GM18951 (cell line): ENCODE results near the gene MPZL3.

ENCODE experiments used
- POLR2A ChIP-seq: IDR thresholded peaks from 4 replicates; pipeline ENCODE4 v1.6.1; 2011; ENCODE audit warnings: mild to moderate bottlenecking; ENCODE audit not compliant: insufficient read length, insufficient read depth; ENCODE audit errors: extremely low read depth
- in situ Hi-C: fragments of 300-500 bp; cut with MboI; formaldehyde crosslinking; loops from one replicate; pipeline ENCODE4 v1.12.0; 2022; ENCODE audit warnings: low sequenced_read_pairs, mixed read lengths, inconsistent platforms; ENCODE audit not compliant: unreplicated experiment

MPZL3 gene

DNA sequence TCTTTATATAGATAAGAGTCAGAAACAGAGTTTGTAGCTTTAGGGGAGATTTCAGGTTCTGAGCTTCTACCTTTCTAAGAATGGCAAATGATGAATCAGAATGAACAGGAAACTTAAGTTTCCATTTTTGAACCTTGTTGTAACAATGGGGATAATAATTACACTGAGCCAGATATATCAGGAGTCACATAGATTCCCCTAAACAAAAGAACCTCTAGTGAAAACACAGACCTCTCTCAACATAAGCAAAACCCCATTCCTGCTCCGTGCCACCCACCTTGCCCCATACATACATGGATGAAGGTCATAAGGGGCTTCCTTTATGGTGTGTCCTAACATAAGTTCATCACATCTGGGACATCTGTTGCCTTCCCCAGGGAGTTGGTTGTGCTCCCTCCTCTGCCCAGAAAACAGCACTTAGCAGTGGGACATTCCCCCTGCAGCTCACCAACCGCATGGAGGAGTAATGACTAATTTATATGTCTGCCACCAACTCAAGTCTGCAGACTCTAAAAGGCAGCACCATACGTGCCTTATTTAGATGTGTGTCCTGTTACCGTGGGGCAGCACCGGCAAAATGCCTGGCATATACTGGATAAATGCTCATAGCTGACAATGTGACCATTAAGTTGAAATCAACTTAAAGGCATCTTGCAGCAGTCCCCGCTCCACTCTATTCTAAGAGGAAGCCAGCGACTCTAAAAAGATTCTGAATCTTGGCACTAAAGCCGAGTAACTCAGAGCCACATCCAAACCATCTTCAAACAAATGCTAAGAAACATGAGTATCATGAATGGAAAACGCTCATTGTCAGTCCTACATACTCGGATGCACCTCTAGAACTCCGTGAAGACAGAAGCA, 35.3 kb downstream of the MPZL3 start:
- no peak for TF ChIP-seq POLR2A
- in situ Hi-C loops, result no loop called here

DNA sequence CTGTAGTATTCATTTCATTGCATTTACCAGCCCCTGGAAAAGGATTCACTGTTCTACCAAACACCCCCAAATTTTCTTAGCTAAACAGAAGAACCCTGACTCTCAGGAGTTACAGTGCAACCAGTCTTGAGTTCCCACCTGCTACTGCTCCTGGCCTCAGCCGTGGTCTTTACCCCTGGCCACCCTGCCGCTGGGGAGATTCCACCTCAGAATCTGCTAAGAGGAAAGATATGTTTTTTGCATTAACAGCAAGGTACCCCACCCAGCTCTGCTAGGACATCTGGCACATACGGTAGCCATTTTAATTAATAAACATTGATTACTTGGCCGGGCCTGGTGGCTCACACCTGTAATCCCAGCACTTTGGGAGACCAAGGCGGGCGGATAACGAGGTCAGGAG, 36.4 kb downstream of the MPZL3 start:
- in situ Hi-C loops, result no loop called here
- TF ChIP-seq POLR2A, result no peak

- in situ Hi-C loops, result no loop called here
- no peak for TF ChIP-seq POLR2A
These were observed 36.9 kb downstream of the MPZL3 start for GRCh38 chr11:118215262-118215661.

DNA sequence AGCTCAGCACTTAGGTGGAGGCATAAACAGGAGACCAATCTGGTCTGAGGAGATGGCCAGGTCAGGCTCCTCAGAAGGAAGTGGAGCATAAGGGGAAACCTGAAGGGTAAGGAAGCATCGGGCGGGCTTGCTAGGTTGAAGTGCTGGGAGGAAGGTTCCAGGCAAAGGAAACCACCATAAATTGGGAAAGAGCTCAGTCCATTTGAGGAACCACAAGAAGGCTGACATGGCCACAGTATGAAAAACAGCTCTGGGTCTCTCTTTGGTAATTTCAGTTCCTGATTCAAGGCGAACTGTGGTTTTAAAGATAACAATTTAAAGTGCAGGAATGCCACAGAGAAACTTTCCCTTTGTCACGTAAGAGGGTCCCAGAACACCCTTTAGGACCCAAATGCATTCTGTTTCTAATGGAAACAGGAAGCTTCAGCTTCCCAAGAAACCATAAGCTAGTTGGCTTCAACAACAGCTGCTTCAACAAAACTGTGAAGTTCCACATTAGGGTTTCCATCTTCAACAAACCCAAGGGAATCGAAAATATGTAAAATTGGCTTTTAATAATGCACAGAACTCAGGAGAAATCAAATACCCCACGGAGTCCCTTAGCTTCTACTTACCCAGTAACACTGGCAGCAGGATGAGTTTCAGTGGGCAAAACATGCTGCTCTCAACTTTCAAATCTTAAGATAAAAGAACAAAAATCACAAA, 37.8 kb downstream of the MPZL3 start:
- TF ChIP-seq POLR2A, result no peak
- in situ Hi-C loops, result no loop called here

GRCh38 chr11:118213781-118214180, 38.4 kb downstream of the MPZL3 start:
- in situ Hi-C loops, result no loop called here
- no peak for TF ChIP-seq POLR2A

DNA sequence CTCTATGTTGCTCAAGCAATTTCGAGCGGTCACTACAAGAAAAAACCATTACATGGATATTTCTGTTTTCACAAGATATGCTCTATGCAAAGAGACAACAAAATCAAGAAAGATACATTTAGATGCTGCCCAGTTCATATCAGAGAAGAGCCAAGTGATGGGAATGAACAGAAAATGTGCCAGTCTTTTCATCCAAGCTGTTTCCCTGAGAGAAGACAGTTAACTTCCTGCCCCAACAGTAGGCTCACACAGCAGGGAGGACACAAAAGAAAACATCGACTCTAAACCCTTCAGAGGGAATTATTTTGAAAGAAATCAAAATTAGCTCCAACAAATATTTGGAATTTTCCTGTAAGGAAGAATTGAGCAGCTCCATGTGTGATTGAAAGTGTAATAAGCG, 39.0 kb downstream of the MPZL3 start:
- in situ Hi-C loops, result no loop called here
- TF ChIP-seq POLR2A, result no peak

GRCh38 chr11:118212781-118213191, 39.4 kb downstream of the MPZL3 start:
- in situ Hi-C loops, result no loop called here
- TF ChIP-seq POLR2A, result no peak

DNA sequence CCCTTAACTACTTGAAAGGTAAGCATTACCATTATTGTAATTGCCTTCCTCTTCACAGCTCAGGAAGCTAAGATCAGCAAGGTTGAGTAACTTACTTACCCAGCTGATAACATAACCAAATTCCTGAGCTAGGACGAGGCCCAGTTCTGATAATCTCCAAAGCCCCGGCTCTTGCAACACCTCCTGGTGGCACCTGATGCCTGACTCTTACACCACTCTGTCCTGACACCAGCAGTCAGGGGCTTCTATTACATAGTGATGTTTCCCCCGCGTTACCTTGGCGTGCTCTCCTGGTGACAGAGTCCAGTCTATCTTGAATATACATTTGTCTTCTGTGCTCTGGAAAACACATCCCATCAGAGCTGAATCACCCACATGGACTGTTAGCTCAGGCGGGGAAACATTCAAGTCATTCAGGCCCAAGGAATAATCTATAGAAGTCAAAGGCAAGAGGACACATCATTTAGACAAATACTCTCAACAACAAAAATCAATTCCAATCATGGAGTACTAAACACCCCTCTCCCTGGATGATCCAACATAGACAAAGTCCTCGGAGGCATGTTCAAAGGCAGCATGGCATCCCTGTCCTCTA, 39.9 kb downstream of the MPZL3 start:
- no peak for TF ChIP-seq POLR2A
- in situ Hi-C loops, result no loop called here

- TF ChIP-seq POLR2A, result no peak
These were observed 41.2 kb downstream of the MPZL3 start for GRCh38 chr11:118211006-118211405.

DNA sequence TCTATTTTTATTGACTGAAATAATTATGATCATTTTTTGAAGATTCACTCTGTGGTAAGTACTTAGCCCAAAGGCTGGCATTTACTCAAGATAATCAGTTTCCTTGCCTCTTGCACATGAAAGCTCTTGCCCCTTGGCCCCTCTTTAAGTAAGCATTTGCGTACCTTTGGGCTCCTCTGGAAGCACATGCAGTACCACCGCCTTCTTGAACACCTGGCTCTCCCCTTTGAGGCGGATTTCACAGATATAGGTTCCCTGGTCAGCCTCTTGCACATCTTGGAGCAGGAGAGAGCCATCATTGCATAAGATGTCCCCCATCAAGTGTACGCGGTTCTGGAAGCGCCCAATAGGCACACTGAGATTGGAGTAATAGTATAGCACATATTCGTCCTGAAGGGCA, 41.8 kb downstream of the MPZL3 start:
- no peak for TF ChIP-seq POLR2A
- in situ Hi-C loops, result no loop called here

More at GRCh38 chr11:118211006-118211405, 41.2 kb downstream of the MPZL3 start:
- in situ Hi-C loops, result no loop called here

DNA sequence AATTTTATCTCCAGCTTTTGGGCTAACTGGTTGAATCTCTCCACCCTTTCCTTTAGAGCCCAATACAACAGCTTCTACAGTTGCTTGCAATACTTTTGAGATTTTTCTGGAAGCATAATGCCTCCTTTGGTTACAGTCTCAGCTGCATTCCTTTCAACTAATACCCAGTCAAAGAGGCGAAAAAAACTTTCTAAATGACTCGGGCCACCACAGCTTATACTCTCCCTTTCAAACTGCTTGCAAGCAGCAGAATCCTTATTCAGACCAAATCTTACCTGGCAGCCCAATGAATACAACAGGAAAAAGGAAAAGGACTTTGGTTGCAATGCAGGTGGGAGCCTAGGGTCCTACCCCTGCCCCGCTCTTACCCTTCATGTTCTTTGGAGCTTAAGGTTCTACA, 43.1 kb downstream of the MPZL3 start:
- TF ChIP-seq POLR2A, result no peak
- in situ Hi-C loops, result loop anchor here (10.0 kb wide), 1 partner anchor 146 kb away; the partner anchor contains the start of gene UBE4A

DNA sequence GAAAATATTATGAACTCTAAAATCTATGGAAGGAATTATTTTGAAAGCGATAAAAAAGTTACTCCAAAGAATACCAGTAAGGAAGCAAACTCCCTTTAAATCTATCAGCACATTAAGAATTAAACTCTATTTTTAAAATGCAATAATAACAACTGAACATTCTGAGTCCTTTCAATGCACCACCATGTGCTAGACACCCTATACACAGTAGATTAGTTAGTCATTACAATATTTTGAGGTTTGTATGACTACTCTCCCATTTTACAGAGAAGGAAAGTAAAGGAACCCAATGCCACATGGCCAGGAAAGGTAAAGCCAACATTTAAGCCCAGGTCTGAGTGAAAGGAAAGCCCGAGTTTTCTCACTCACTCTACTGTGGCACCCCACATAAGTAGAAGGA, 45.1 kb downstream of the MPZL3 start:
- in situ Hi-C loops, result loop anchor here (10.0 kb wide), 1 partner anchor 148 kb away; the partner anchor contains the start of gene UBE4A
- TF ChIP-seq POLR2A, result no peak

- in situ Hi-C loops, result loop anchor here (10.0 kb wide), 1 partner anchor 148 kb away; the partner anchor contains the start of gene UBE4A
- TF ChIP-seq POLR2A, result no peak
These were observed 45.7 kb downstream of the MPZL3 start for GRCh38 chr11:118206391-118207031.
